HepG2 (cell line): ENCODE data around the gene PHRF1.

ENCODE experiments used
- ATF4 ChIP-seq, 2 experiments: fragments of 450-650 bp in 1 of 2; sonication (generic) in 1 of 2; formaldehyde crosslinking; IDR thresholded peaks; 2 replicates each; pipeline versions ENCODE4 v1.5.0 to v1.8.0; 2020 to 2022; ENCODE audit warnings: mild to moderate bottlenecking in 1 of 2, missing genetic modification reagents in 1 of 2
- CSRNP1 ChIP-seq: sonication (generic); formaldehyde crosslinking; IDR thresholded peaks from 2 replicates; pipeline ENCODE4 v1.8.1; 2023; ENCODE audit warnings: mild to moderate bottlenecking, missing genetic modification reagents
- CTCF ChIP-seq: sonication (generic); formaldehyde crosslinking; IDR thresholded peaks from 2 replicates; pipeline ENCODE4 v1.5.0; 2020; ENCODE audit warnings: mild to moderate bottlenecking, missing genetic modification reagents, moderate library complexity
- HBP1 ChIP-seq: IDR thresholded peaks from 2 replicates; pipeline ENCODE4 v1.6.1; 2016; ENCODE audit warnings: low read depth, control low read depth
- HCFC1 ChIP-seq: fragments of 150-350 bp; IDR thresholded peaks from 2 replicates; pipeline ENCODE4 v1.6.1; 2014; ENCODE audit warnings: low read depth, low read length
- JUND ChIP-seq: sonication (generic); formaldehyde crosslinking; IDR thresholded peaks from 2 replicates; pipeline ENCODE4 v1.8.0; 2022; ENCODE audit warnings: mild to moderate bottlenecking, missing genetic modification reagents
- MED8 ChIP-seq: sonication (generic); formaldehyde crosslinking; IDR thresholded peaks from 2 replicates; pipeline ENCODE4 v1.8.1; 2023; ENCODE audit warnings: mild to moderate bottlenecking, missing genetic modification reagents; ENCODE audit not compliant: insufficient replicate concordance
- POLR2A ChIP-seq, 2 experiments: IDR thresholded peaks; 2 replicates each; pipeline ENCODE4 v1.6.1; 2011; ENCODE audit warnings: low read depth in 2 of 2, low read length in 2 of 2, mild to moderate bottlenecking in 1 of 2, moderate library complexity in 1 of 2; ENCODE audit not compliant: insufficient read depth in 1 of 2
- RNF219 ChIP-seq: sonication (generic); formaldehyde crosslinking; IDR thresholded peaks from 2 replicates; pipeline ENCODE4 v1.5.0; 2020; ENCODE audit warnings: mild to moderate bottlenecking, missing genetic modification reagents
- SP1 ChIP-seq, 2 experiments: fragments of 450-650 bp in 1 of 2; sonication (generic) in 1 of 2; formaldehyde crosslinking in 1 of 2; IDR thresholded peaks; 2 replicates each; pipeline versions ENCODE4 v1.4.0 to v1.6.1; 2016 to 2020; ENCODE audit warnings: missing genetic modification reagents in 1 of 2
- SUZ12 ChIP-seq: fragments of 150-350 bp; IDR thresholded peaks from 2 replicates; pipeline ENCODE4 v1.6.1; 2014; ENCODE audit warnings: low read depth, low read length
- ZBED4 ChIP-seq: sonication (generic); formaldehyde crosslinking; IDR thresholded peaks from 2 replicates; pipeline ENCODE4 v1.4.0; 2020; ENCODE audit warnings: missing genetic modification reagents, borderline replicate concordance
- ZSCAN29 ChIP-seq: sonication (generic); formaldehyde crosslinking; conservative IDR thresholded peaks from 2 replicates; pipeline ENCODE4 v1.4.0; 2020; ENCODE audit warnings: mild to moderate bottlenecking, missing genetic modification reagents

- no peak for TF ChIP-seq HCFC1
- TF ChIP-seq POLR2A (IDR thresholded peaks at IDR 0.05; ENCODE audit: insufficient read depth in 1 of 2, low read depth in 2 of 2, low read length in 2 of 2), result no peak
- no peak for TF ChIP-seq SP1 (IDR thresholded peaks at IDR 0.05)
- no peak for TF ChIP-seq SP1 (CRISPR knock-in tag; IDR thresholded peaks at IDR 0.05)
- no peak for TF ChIP-seq CSRNP1
- no peak for TF ChIP-seq ZBED4 (CRISPR knock-in tag)
- no peak for TF ChIP-seq SUZ12
- TF ChIP-seq ATF4 (CRISPR knock-in tag; IDR thresholded peaks at IDR 0.05), result no peak
- TF ChIP-seq RNF219 (CRISPR knock-in tag), result no peak
- no peak for TF ChIP-seq JUND
- TF ChIP-seq ZSCAN29 (CRISPR knock-in tag), result no peak
- TF ChIP-seq MED8, result no peak
- TF ChIP-seq CTCF (CRISPR knock-in tag), result no peak
- 0 out of 2 replicates have a peak, but pooled peaks have one; percentile 41 for TF ChIP-seq HBP1 (CRISPR knock-in tag)
Measured at GRCh38 chr11:559712-560304, 16.5 kb upstream of the PHRF1 start.
